Ovary (tissue), 9 donors: Measurements from ENCODE around the gene TTC22. TPM values are rescaled to one million over a fixed set of nuclear protein-coding genes. Genes with fewer than 3 reads are reported as not detected.

Source experiments
- DNase-seq, 5 donors: peaks; one replicate each; pipeline ENCODE4 v3.0.0-alpha.2; 2019 to 2020
- H3K27ac ChIP-seq, 2 donors: fragments of 200-600 bp; one replicate each; pipeline versions ENCODE4 v1.5.1 to v1.8.0; 2019 to 2022
- H3K27me3 ChIP-seq: fragments of 200-600 bp; one replicate; pipeline ENCODE4 v1.8.0; 2022
- H3K36me3 ChIP-seq: fragments of 200-600 bp; sonication (generic); one replicate; pipeline ENCODE4 v1.5.1; 2019
- H3K4me1 ChIP-seq: one replicate; pipeline ENCODE4 v1.8.1; 2013; ENCODE audit warnings: mild to moderate bottlenecking, moderate library complexity; ENCODE audit not compliant: insufficient read depth
- H3K4me3 ChIP-seq: fragments of 200-600 bp; sonication (generic); one replicate; pipeline ENCODE4 v1.5.1; 2017
- H3K9me3 ChIP-seq, 2 donors: fragments of 200-600 bp in 1 of 2; sonication (generic) in 1 of 2; one replicate each; pipeline versions ENCODE4 v1.5.1 to v1.8.1; 2013 to 2019; ENCODE audit warnings: mild to moderate bottlenecking in 1 of 2, moderate library complexity in 1 of 2
- EP300 ChIP-seq: sonication (generic); formaldehyde crosslinking; IDR thresholded peaks from one replicate; pipeline ENCODE4 v1.6.1; 2017; ENCODE audit warnings: antibody characterized with exemption
- POLR2A ChIP-seq: fragments of 450-650 bp; IDR thresholded peaks from one replicate; pipeline ENCODE4 v1.6.1; 2017; ENCODE audit warnings: antibody characterized with exemption, mild to moderate bottlenecking, moderate library complexity
- WGBS, 3 donors: extraction: QIAGEN DNeasy Blood & Tissue Kit in 1 of 3; methylation state at CpG; one replicate each; pipeline versions ENCODE4 v1.1.5 to v1.1.7; 2013 to 2017; 5-methylcytosine and 5-hydroxymethylcytosine counted together
- intact Hi-C, 4 donors: fragments of 100-400 bp; cut with DNase I; formaldehyde crosslinking; loops; one replicate each; pipeline versions ENCODE4 v1.11.0 to v1.15.1; 2022 to 2023
- polyA plus RNA-seq, 2 donors: library from polyadenylated mRNA; stranded (reverse); fragments of 200-250 nt in 1 of 2; fragments of 350-450 nt in 1 of 2; fragmentation: Illumina TruSeq in 1 of 2; extraction: RNeasy Lipid Tissue Mini Kit (QIAGEN cat#74804) in 1 of 2; gene quantifications; one replicate each; pipeline ENCODE4 v1.2.3, GENCODE V29; 2013 to 2014
- total RNA-seq, 7 donors: library from RNA; depleted of rRNA in 2 of 7; stranded (reverse); fragments of >200 nt in 2 of 7; fragmentation: NEBNext Ultra II Directional in 3 of 7; extraction: Animal tissue kit (Norgen Biotek cat#: 25700) in 3 of 7; gene quantifications; one replicate each; pipeline versions ENCODE4 v1.1.0 to v1.2.4, GENCODE V29; 2016 to 2023
- TF ChIP-seq, protein P1 (sequence below), 3 donors: fragments of 450-650 bp in 2 of 3; fragments of 200-600 bp in 1 of 3; IDR thresholded peaks; one replicate each; pipeline versions ENCODE4 v1.5.1 to v1.8.0; 2016 to 2022; ENCODE audit warnings: antibody characterized with exemption in 3 of 3, mild to moderate bottlenecking in 1 of 3
- donor health status: DM: no; HTN: no; CAD: no; lungs with moderate emphysema.
- donor health status: DM: no; HTN: no; CAD: no.
- donor health status: Bipolar disorder and iron deficiency.
- donor health status: DM: yes; HTN: yes; CAD: no.
- donor health status: DM: no; HTN: no; CAD: no.
- donor health status: DM: yes; HTN: yes; CAD: no.

The TTC22 gene
- total and polyA plus RNA-seq, 9 donors, result 0.13 to 9.1 (median 0.83) TPM

DNA sequence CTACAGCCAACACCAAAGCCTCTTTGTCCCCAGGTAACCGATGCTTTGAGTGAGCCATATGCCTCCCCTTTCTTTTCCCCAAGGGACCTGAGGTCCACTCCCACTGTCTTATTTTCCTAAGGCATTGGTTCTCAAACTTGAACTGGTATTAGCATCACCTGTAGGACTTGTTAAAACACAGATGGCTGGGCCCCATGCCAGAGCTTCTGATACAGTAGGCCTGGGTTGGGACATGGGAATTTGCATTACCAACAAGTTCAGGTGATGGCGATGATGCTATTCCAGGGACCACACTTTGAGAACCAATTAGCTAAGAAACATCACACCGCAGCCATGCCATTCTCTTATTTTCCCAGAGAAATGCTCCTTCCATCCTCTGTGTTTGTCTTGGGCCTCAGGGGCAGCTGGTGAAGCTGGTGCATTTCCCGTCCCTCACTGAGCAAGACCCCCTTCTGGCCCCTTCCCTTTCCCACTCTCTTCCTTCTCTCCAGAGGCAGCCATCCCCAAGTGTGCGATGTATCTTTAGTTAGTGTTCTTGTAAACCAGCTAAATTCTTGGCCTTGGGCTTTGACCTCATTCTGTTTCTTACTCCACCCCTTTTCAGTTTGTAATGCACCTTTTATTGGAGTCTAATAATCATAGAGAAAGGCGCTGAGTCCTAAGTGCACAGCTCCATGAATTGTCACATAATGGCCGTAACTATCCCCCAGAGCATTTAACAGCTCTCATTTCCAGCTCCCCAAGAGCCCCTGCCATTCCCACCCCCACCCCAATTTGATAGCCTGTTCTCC is 14.2 kb upstream of the TTC22 start:
- H3K9me3 ChIP-seq, result no peaks in the 10 kb centered on the region
- DNase-seq, result no peak
- 87 to 90% (median 88%) methylated on average over 7 of the region's 7 CpGs for WGBS, 3 donors
- intact Hi-C loops, result loop anchor here in 3 of 4 donors (5.0 to 10.0 kb wide), 3 partner anchors 310 to 1312 kb away; no protein-coding TSS in a partner anchor
- no peaks in the 10 kb centered on the region for H3K4me1 ChIP-seq
- no peak overlapping the region for H3K4me3 ChIP-seq
- TF ChIP-seq EP300 (no peak), POLR2A (no peak)
- TF ChIP-seq, protein P1, sequence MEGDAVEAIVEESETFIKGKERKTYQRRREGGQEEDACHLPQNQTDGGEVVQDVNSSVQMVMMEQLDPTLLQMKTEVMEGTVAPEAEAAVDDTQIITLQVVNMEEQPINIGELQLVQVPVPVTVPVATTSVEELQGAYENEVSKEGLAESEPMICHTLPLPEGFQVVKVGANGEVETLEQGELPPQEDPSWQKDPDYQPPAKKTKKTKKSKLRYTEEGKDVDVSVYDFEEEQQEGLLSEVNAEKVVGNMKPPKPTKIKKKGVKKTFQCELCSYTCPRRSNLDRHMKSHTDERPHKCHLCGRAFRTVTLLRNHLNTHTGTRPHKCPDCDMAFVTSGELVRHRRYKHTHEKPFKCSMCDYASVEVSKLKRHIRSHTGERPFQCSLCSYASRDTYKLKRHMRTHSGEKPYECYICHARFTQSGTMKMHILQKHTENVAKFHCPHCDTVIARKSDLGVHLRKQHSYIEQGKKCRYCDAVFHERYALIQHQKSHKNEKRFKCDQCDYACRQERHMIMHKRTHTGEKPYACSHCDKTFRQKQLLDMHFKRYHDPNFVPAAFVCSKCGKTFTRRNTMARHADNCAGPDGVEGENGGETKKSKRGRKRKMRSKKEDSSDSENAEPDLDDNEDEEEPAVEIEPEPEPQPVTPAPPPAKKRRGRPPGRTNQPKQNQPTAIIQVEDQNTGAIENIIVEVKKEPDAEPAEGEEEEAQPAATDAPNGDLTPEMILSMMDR (IDR thresholded peaks at IDR 0.05), result no peak
- H3K36me3 ChIP-seq, result no peaks in the 10 kb centered on the region
- no peaks in the 10 kb centered on the region for H3K27me3 ChIP-seq
- no peak overlapping the region for H3K27ac ChIP-seq

DNA sequence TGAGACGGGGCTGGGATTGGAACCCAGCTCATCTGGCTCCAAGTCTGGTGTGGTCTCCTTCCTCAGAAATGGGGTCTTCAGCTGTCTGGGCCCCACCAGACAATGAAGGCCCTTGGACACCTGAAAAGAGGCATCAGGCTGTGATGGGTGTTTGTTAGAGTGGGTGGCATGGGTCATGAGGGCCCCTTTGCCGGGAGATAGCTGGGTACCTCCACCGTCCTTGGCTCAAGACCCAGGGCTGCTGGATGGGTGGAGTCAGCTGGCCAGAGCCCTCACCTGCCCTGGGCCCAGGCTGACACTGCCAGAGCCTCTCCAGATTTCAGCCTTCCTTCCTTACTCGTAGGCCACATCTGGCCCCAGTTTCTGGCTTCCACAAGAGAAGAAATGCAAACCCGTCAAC is 13.4 kb upstream of the TTC22 start:
- WGBS, 3 donors, result 85 to 88% (median 87%) methylated on average over 5 of the region's 5 CpGs
- intact Hi-C loops, result loop anchor here in 2 of 4 donors (5.0 to 10.0 kb wide), 3 partner anchors 310 to 952 kb away; no protein-coding TSS in a partner anchor

DNA sequence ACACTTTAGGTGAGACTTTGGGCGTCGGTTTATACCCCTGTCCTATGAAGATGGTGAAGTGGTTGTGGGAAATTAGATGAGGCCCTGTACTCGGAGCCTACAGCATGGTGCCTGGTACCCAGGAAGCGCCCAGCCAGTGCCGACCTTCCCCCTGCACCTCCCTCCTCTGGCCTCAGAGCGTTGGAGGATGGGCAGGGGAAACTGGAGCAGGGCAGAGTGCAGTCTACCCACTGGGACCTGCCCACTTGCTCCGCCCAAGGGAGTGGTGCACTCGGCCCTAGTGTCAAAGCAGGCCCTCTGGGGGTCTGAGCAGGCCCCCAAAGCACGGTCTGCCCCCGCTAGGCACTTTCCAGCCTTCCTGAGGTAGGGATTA is 13.0 kb upstream of the TTC22 start:
- intact Hi-C loops, result loop anchor here in 2 of 4 donors (5.0 to 10.0 kb wide), 3 partner anchors 309 to 952 kb away; no protein-coding TSS in a partner anchor
- no peak overlapping the region for H3K27ac ChIP-seq
- no peaks in the 10 kb centered on the region for H3K36me3 ChIP-seq
- DNase-seq, result no peak
- no peaks in the 10 kb centered on the region for H3K27me3 ChIP-seq
- TF ChIP-seq POLR2A (no peak), EP300 (no peak)
- TF ChIP-seq, protein P1 (IDR thresholded peaks at IDR 0.05), result no peak
- H3K9me3 ChIP-seq, result no peaks in the 10 kb centered on the region
- no peaks in the 10 kb centered on the region for H3K4me1 ChIP-seq
- WGBS, 3 donors, result 80 to 84% (median 83%) methylated on average over 10 of the region's 10 CpGs
- H3K4me3 ChIP-seq, result no peak overlapping the region

More for the DNA sequence above, 13.4 kb upstream of the TTC22 start:
- Histone ChIP-seq H3K4me3 (no peak overlapping the region), H3K4me1 (no peaks in the 10 kb centered on the region), H3K27me3 (no peaks in the 10 kb centered on the region), H3K27ac (no peak overlapping the region), H3K36me3 (no peaks in the 10 kb centered on the region), H3K9me3 (no peaks in the 10 kb centered on the region)
- TF ChIP-seq EP300 (no peak), POLR2A (no peak)
- TF ChIP-seq, protein P1 (IDR thresholded peaks at IDR 0.05), result no peak
- DNase-seq, result no peak

DNA sequence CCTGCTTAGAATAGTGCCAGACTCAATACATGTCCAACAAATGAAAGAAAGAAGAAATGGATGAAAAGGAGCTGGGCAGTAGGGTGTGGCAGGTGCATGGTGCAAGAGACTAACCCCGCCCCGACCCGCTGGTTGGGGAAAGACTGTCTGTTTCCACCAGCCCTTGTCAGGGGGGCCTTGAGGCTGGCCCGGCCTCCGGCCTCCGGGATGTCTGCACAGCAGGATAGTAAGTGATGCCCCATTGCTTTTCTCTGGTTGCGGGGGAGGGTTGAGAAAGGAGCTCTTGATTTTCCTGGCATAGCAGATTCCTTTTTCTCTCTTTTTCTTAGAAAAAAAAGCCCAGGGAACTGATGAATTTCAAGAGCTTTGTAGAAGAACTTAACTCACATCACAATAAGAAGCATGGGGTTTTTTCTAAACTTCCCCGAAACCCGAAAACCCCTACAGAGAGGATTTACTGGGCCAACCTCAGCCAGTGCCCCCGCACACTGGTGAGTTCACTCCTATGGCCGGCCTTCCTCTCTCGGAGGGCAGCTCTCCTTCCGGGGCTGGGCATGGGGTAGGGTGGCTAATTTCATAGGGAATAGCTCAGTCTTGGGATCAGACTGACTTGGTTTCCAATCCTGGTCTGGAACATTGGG is 12.5 kb upstream of the TTC22 start:
- intact Hi-C loops, result loop anchor here in 2 of 4 donors (5.0 to 10.0 kb wide), 3 partner anchors 309 to 951 kb away; no protein-coding TSS in a partner anchor
- WGBS, 3 donors, result 73 to 80% (median 75%) methylated on average over 13 of the region's 13 CpGs
- Histone ChIP-seq H3K4me1 (no peaks in the 10 kb centered on the region), H3K4me3 (no peak overlapping the region), H3K9me3 (no peaks in the 10 kb centered on the region), H3K27ac (no peak overlapping the region), H3K36me3 (no peaks in the 10 kb centered on the region), H3K27me3 (no peaks in the 10 kb centered on the region)
- TF ChIP-seq EP300, result no peak
- TF ChIP-seq POLR2A, result no peak
- TF ChIP-seq, protein P1 (IDR thresholded peaks at IDR 0.05), result no peak
- DNase-seq, result no peak
